Measurements from ENCODE around the gene CYLD.

CYLD gene

DNA sequence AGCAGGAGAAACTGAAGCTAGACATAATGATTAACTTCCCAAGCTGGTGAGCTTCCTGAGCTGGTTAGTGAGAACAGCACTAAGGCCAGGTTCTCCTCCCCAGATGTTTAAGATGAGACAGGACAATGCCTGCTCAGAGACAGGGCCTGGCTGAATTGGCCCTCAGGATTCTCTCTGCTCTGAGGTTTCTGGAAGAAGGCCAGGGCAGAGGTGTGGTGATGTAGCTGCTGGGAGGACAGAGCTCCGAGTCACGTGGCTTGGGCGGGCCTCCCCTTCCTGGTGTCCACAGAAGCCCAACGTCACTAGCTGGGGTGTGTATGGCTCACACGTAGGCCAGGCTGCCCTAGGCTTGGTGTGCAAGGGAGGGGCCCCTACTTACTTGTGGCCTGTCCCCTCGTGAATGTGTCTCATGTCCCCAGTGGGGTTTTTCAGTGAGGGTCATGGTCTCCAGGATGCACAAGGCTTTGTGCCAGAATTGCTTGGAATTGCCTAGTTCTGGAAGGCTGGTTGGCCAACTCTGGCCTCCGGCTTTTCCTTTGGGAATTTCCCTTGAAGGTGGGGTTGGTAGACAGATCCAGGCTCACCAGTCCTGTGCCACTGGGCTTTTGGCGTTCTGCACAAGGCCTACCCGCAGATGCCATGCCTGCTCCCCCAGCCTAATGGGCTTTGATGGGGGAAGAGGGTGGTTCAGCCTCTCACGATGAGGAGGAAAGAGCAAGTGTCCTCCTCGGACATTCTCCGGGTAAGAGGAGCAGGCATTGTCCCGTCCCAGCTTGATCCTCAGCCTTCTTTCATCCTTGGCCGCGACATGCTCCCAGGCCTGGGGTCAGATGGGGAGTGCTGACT, 45.1 kb upstream of the CYLD start:
- TF ChIP-seq, protein P1, sequence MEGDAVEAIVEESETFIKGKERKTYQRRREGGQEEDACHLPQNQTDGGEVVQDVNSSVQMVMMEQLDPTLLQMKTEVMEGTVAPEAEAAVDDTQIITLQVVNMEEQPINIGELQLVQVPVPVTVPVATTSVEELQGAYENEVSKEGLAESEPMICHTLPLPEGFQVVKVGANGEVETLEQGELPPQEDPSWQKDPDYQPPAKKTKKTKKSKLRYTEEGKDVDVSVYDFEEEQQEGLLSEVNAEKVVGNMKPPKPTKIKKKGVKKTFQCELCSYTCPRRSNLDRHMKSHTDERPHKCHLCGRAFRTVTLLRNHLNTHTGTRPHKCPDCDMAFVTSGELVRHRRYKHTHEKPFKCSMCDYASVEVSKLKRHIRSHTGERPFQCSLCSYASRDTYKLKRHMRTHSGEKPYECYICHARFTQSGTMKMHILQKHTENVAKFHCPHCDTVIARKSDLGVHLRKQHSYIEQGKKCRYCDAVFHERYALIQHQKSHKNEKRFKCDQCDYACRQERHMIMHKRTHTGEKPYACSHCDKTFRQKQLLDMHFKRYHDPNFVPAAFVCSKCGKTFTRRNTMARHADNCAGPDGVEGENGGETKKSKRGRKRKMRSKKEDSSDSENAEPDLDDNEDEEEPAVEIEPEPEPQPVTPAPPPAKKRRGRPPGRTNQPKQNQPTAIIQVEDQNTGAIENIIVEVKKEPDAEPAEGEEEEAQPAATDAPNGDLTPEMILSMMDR (IDR thresholded peaks at IDR 0.05; ENCODE audit: control insufficient read depth, insufficient read depth, low read depth, low read length, missing control alignments), result no peak
- no peak for DNase-seq (ENCODE audit: low read depth)
- no peak overlapping the region for H3K4me3 ChIP-seq (ENCODE audit: control insufficient read depth, low read depth, low read length)

DNA sequence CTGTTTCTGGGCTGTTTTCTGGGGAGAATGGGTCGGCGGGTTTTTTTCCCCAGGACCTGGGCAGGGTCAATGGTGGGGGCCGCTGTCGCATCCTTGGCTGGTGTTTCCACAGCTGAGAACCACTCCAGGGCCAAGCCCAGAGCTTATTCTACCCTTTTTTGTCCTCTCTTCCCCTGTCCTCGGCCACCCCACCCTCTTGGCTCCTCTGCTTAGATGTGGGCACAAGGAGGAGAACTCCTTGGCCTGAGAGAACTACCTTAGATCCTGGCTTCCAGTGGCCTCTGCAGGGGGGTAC, 44.5 kb upstream of the CYLD start:
- TF ChIP-seq, protein P1 (IDR thresholded peaks at IDR 0.05; ENCODE audit: control insufficient read depth, insufficient read depth, low read depth, low read length, missing control alignments), result no peak
- no peak overlapping the region for H3K4me3 ChIP-seq (ENCODE audit: control insufficient read depth, low read depth, low read length)
- no peak for DNase-seq (ENCODE audit: low read depth)

DNA sequence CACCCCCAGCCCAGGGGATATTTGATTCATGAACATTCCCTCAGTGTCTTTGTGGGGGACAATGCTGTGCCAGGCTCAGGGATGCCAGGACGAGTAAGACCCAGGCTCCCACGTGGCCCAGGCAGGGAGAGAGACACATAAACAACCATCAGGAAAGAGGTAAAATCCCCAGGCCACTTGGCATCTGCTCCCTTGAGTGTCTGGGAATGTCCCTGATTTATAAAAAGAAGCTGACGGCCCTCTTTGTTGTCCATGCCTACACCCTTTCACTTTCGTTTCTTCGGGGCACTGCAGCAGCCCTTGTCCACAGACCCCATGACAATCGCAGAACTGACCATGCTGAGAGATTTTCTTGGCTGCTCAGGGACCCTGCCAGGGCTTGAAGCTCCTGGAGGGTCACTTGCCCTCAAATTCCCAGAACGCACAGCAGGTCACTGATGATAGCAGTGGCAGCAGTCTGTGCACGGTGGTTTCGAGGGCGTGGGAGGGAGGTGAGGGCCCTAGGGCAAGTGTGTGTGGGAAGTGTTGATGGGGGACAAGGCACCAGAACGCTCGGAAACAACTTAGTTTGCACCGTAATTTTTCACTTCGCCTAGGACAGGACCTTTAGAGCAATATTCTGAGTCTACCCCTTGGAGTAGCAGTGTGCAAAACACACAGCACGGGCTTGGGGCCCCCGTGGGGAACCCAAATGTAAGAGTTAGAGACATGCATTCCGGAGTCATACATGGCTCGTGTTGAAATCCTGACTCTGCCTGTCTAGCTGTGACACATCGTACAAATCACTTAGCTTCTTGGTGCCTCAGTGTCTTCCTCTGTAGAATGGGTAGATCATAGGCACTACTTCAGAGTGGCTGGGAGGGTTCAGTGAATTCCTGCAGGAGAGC, 43.8 kb upstream of the CYLD start:
- peak overlapping the region; percentile 33 for H3K4me3 ChIP-seq (ENCODE audit: control insufficient read depth, low read depth, low read length)
- TF ChIP-seq, protein P1 (IDR thresholded peaks at IDR 0.05; ENCODE audit: control insufficient read depth, insufficient read depth, low read depth, low read length, missing control alignments), result no peak
- no peak for DNase-seq (ENCODE audit: low read depth)

DNA sequence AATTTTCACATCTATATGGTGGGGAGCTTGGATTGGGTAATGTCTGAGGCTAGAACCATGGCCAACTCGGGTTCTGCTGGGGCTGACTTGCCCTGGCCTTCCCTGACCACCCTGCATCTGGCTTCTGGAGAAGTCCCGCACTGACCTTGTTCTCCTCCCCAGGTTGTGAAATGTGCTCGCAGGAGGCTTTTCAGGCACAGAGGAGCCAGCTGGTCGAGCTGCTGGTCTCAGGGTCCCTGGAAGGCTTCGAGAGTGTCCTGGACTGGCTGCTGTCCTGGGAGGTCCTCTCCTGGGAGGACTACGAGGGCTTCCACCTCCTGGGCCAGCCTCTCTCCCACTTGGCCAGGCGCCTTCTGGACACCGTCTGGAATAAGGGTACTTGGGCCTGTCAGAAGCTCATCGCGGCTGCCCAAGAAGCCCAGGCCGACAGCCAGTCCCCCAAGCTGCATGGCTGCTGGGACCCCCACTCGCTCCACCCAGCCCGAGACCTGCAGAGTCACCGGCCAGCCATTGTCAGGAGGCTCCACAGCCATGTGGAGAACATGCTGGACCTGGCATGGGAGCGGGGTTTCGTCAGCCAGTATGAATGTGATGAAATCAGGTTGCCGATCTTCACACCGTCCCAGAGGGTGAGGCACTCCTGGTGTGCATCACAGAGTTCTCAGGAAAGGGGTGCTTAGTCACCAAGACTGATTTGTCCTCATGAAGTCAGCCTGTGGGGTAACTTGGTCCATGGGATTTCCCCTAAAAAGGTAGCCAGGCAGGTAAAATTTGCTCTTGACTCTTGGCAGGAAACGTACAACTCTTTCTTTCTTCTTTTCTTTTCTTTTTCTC, 42.3 kb upstream of the CYLD start:
- TF ChIP-seq, protein P1 (IDR thresholded peaks at IDR 0.05; ENCODE audit: control insufficient read depth, insufficient read depth, low read depth, low read length, missing control alignments), result no peak
- H3K4me3 ChIP-seq (ENCODE audit: control insufficient read depth, low read depth, low read length), result no peak overlapping the region
- DNase-seq (ENCODE audit: low read depth), result no peak

DNA sequence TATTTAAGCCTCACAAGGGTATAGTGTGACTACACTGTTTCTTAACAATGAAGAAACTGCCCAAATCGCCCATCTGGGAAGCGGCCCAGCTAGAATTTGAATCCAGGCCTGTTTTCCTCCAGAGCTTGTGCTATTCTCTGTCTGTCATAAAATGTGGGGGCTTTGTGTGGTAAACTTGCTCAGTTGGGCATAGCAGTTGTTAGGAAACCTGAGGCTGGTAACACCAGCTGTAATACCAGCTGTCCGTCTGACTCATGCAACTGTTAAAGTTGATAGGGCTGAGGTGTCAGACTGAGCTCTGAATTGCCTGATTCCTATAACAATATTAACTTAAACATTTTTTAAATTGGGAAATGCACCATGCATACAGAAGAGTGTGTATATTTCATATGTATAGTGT, 39.2 kb upstream of the CYLD start:
- TF ChIP-seq, protein P1 (IDR thresholded peaks at IDR 0.05; ENCODE audit: control insufficient read depth, insufficient read depth, low read depth, low read length, missing control alignments), result no peak
- no peak for DNase-seq (ENCODE audit: low read depth)
- no peak overlapping the region for H3K4me3 ChIP-seq (ENCODE audit: control insufficient read depth, low read depth, low read length)

DNA sequence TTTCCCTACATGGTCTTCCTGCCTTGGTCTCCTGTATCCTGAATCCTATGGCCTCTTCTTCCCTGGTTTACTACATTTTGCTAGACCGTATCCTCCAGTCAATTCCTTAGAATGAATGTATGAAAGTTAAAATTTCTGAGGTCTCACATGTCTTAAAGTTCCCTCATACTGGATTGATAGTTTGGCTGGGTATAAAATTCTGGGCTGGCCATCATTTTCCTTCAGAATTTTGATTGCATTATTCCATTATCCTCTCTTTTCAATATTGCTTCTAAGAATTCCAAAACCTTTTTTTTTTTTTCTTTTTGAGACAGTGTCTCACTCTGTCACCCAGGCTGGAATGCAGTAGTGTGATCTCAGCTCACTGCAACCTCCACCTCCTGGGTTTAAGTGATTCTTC, 37.6 kb upstream of the CYLD start:
- no peak for DNase-seq (ENCODE audit: low read depth)
- TF ChIP-seq, protein P1 (IDR thresholded peaks at IDR 0.05; ENCODE audit: control insufficient read depth, insufficient read depth, low read depth, low read length, missing control alignments), result no peak
- H3K4me3 ChIP-seq (ENCODE audit: control insufficient read depth, low read depth, low read length), result no peak overlapping the region
